ENCODE measurements around the gene FAM118B.
"Not testable (repeated sequence)": the region's sequence is repeated elsewhere in the genome, so short reads cannot be mapped to it uniquely, and the experiment has no call there.

The FAM118B gene

DNA sequence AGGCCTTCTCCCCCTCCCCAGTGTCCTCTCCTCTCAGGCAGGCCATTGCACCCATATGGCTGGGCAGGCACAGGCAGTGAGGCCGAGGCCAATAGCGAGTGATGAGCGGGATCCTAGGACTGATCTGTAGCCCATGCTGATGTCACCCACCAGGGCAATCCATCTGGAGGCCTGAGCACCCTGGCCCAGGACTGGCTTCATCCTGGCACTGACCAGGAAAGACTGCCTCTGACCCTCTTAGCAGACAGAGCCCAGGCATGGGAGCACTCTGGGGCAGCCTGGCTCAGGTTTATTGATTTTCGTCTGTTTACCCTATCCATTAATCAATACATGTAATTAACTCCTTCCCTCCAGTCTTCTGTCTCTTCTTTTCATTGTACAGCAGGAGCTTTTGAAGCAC lies 66.2 kb downstream of the FAM118B start:
- DNase-seq, result no peak

DNA sequence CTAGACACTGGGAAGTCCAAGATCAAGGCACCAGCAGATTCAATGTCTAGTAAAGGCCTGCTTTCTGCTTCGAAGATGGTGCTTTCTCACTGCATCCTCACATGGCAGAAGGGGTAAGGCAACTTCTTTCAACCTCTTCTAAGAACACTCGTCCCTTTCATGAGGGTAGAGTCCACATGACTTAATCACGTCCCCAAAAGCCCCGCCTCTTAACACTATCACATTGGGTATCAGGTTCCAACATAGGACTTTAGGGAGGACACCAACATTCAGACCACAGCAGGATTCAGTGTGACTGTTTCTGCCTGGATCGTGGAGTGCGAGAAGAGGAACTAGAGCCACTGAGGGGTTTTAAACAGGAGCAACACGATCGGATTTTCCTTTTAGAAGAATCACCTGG lies 67.6 kb downstream of the FAM118B start:
- no peak for DNase-seq

DNA sequence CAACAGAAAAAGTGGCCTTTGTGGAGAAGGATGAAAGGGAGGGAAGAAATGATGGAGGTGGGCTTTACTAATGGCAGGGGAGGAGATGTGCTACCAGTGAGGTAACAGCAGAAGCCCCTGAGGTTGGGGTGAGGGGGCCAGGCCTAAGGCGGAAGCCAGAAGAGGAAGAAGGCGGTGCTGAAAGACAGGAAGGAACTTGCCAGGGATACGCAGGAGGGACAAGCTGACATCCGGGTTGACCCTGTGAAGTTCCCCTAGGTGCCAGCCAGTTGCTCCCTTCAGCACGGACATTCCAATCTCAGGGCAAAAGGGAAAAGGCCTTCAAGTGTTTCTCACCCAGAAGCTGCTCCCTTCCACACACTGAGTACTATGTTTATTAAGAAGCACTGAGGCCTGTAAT lies 69.0 kb downstream of the FAM118B start:
- peak; percentile 43 for DNase-seq

DNA sequence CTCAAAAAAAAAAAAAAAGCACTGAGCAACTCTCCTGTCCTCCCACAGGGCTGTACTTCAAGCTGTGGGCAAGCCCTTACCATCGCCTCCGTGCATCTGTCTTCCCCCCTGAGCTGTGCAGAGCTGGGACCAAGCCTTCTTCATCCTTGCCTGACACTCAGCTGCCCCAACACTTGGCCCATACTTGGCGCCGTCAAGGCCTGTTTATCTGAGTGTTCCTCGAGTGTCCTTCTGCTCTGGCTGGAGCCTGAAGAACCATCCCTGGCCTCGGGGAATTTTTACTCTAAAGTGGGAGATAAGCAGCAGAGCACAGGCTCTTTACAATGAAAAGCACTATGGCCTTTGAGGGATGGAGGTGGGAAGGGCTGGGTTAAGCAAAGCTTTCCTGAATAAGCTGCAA lies 69.7 kb downstream of the FAM118B start:
- no peak for DNase-seq

DNA sequence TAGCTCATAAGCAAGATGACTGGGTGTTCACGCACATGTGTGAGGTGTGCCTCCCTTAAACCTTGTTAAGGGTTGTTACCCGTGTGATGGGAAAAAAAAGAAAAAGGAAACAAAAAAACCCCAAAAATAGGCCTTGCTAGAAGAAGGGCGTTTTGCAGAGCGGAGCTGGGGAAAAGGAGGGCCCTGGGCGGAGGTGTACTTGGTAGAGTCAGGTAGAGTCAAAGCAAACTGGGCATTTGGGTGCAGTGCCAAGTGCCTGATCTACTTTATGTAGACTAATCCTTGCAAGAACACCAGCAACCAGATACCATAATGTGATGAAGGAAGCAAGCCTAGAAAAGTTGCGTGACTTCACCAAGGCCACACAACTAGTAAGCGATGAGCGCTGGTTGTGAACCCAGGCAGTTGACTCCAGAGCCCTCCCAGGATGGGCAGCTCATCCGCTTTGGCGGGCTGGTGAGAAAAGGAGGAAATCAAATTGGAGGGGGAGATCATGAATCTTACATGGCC lies 70.1 kb downstream of the FAM118B start:
- DNase-seq, result no peak

DNA sequence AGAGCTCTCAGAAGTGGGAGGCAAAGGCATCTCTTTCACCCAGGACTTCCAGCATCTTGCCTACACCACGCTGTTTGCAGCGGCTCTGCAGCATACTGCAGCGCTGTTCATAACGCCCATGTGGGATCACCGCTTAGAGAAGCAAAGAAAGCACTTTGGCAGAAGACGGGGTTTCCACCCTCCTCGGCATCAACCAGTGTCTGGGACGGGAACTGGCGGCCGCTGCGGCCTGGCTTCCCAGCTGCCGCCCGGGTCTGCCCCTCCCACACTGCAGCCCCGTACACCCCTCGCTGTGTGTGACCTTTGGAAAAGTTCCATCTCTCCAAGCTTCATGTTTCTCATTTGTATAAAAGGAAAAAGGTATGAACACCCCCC lies 70.8 kb downstream of the FAM118B start:
- DNase-seq, result peak; percentile 45

DNA sequence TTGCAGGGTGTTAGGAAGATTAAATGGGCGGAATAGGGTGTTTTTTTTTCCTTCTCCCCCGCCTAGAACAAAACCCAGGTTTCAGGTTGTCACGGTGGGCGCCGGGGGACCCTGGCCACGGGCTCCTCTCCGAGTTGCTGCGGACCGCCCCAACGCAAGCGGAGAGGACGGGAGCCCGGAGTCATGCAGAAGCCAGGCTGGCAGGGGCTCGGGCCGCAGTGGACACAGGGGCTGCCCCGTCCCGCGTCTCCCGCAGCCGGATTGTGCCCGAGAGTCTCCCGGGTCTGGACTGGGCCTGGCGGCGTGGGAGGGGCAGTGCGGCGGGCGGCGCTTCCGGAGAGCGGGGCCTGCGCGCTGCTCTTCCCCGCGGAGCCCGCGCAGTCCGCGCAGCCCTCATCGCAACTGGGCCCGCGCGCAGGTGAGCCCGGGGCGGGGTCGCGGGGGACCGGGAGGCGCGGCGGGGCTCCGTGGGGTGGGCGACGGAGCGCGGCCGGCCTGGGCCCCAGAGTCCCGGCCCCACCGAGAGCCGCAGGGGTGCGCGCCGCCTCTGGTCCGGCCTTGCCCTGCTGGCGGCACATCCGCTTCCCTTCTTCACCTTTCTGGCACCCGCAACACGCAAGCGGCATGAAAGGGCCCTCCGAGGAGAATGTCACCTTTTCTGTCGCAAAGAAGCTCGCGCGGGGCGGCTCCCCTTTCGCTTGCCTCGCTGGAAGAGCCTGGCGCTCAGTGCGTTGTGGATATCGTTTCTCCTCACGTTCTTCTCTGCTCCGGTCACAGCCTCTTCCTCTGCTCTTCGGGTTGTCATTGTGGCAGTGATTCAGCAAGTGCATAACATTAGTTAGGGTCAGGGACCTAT lies 71.4 kb downstream of the FAM118B start, which contains the start of gene TIRAP:
Gene TIRAP, plus strand, starts transcription at position 358 of the 856 bp plus-strand sequence. CDS start 7,802 bp downstream, outside the sequence.
- peak; percentile 67 for DNase-seq

DNA sequence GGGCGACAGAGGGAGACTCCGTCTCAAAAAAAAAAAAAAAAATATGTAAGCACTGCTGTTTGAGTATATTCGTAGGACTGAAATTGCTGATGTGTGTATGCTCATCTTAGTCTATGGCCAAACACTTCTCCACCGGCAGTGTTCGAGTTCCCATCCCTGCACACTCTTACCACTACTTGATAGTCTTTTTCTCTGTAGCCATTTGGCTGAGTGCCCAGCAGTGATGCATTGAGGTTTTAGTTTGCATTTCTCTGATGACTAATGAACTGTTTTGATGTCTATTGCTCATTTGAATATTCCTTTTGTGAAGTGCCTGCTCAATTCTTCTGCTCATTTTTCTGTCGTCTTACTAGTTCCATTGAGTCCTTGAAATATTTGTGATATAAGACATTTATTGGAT lies 73.2 kb downstream of the FAM118B start:
- peak; percentile 93 for DNase-seq

DNA sequence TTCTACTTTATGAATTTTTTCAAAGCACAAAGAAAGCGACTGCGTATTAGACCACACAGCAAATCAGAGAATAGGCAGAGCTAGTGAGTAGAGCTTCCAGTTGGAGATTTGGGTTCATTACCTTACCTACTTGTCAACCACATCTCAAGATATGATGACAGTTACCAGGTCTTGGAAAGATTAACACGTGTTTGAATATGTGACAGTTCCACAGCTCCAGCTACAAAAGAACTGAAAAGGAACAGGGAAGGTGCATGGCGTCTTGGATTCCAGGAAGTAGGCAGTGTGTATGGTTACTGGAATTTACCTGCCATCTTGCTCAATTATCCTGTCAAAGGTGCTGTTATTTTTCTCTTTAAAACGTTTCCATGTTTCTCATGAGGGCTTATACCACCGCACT lies 76.7 kb downstream of the FAM118B start:
- no peak for DNase-seq

DNA sequence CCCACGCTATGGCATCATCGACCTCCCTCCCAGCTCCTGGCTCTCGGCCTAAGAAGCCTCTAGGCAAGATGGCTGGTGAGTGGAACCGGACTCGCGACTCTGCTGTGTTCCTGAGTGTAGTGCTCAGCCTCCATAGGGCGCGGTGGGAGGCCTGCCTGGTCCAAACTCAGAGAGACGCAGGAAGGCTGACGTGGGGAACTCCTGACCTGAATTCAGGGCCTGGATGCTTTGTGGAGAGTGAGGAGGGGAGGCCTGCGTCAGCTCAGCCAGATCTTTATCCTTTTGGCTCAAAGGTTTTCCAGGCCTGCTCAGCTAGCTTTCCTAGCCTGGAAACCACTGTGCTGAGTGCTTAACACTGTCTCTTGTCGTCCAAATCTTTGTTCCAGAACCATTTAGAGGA lies 79.3 kb downstream of the FAM118B start:
- DNase-seq, result no peak

DNA sequence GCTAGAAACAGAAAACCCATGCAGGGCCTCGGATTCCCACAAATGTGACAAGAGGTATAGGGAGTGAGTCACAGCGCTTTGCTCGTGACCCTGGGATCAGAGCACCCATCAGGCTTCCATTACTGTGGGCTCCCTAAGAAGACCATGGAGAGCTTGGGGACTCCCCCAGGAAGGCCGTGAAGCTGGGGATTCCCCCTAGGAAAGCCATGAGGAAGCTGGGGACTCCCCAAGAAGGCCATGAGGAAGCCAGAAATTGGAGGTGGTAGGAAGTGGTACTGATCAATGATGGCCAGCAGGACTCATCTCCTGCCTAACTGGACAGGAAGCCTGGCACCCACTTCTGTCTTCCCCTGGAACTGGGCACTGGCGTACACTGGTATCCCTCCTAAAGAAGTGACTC lies 82.1 kb downstream of the FAM118B start:
- DNase-seq, result peak; percentile 58

DNA sequence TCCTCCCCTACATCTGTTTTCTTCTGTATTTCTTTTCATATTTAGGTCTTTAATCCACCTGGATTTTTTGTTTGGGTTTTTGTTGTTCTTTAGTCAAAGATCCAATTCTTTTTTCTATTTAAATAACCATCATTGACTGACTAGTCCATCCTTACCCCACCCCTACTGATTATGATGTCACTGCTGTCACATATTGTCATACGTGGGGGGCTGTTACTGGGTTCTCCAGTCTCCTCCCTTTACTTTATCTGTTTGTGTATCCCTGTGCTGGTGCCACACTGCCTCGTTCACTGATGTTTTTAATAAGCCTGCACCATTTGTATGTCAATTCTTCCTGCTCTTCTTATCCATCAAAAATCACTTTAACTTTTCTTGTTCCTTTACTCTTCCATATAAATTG lies 85.4 kb downstream of the FAM118B start:
- no peak for DNase-seq

DNA sequence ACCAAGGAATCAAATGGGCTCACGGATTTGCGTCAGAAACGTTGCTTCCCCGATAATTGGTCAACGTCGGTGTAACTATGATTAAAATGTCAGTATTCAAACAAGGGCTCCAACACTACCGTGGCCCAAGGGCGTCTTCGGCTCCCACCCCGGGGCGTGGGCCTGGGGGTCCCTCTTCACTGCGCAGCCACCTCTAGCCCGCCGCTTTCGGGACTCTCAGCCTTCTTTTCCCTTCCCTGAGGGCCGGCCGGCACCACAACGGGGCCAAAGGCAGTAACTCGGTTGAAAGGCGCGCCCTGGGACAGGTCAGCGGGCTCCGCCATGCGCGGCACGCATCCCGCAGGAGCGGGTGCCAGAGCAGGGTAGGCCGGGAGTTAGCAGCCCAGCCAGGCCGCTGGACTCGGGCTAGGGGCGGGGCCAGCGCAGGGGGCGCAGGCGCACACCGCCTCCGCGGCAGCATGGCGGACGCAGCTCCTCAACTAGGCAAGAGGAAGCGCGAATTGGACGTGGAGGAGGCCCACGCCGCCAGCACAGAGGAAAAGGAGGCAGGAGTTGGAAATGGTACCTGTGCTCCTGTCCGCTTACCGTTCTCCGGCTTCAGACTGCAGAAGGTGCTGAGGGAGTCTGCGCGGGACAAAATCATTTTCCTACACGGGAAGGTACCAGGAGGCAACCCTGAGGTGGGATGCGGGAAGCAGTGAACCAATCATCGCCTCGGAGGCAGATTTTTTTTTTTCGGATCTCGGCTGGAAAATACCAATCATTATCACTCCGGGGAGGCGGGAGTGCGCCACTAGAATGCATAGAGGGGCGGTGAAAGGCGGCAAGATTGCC lies 92.3 kb downstream of the FAM118B start, which contains the start of gene DCPS:
Gene DCPS, plus strand, starts transcription at position 438 of the 834 bp plus-strand sequence. Its CDS starts 21 bp downstream, at position 459.
- peak; percentile 89 for DNase-seq

DNA sequence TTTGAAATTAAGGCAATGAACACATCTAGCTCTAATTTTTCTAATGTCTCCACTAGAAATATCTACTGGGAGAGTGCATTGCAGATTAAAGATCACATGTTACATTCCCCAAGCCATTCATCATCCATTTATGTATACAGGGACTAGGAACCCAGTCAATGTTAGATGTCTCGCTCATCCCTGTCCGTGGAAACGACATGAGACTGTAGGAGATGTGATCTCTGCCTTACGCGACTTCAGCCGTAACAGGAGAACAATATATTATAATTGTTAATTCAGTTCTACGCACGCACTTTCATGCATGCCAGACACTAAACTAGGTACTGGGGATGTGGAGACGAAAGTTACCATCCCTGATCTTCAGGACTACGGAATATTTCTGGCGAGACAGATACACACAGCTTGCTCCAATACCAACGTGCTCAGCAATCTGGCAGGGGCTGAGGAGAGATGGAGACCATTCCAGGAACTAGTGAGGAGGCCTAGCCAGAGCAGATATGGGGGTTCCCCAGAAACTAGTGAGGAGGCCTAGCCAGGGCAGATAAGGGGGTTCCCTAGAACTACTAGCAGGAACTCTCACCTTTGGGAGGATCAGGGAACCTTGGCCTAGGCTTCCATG lies 93.0 kb downstream of the FAM118B start:
- no peak for DNase-seq

DNA sequence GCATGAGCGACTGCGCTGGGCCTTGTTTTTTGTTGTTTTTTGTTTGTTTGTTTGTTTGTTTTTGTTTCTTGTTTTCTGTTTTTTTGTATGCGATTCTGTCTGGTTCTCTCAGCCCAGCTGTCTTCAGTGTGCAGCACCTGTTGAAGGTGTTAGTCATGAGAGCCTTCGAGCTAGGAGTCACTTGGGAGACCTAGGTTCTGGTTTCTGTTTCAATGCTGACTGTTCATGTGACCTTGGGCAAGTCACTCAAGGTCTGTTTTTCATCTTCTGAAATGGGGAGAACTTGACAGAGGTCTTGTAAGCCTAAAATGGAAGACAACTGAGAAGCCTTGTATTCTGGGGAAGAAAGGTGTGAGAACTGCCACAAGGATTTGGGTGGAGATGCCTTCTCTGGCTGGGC lies 94.1 kb downstream of the FAM118B start:
- DNase-seq, result no peak

DNA sequence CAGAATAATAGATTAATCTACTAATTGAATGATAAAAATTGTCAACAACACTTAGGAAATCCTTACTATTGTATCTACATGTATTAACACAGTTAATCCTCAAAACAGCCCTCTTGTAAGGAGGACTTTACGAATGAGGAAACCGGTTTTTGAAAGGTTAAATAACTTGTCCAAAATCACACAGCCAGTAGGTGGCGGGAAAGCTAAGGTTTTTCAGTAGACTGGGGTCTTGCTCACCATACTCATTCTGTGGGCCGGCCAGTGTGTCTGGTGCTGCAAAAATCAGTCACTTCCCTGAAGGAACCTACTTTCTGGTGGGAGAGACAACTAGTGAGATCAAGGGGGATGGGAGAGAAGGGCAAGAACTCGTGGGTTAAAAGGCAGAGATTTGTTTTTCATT lies 96.1 kb downstream of the FAM118B start:
- DNase-seq, result peak; percentile 56

DNA sequence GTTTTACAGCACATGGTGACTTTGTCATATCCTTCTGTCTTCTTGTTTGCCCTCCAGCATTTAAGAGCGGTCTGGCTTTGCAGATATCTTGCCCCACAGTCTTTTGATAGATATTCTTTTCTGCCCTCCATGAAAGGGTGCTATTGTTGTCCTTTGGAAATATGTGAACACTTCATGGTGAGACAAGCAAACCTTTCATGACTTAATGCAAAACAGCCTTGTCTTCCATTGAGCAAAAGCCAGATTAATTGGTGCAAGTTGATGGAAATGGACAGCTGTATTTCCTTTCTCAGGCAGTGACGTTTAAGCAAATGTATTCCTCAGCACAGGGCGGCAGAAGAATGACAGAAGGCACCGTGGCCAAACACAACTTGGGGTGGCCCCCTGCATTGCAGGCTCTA lies 96.7 kb downstream of the FAM118B start:
- DNase-seq, result no peak

DNA sequence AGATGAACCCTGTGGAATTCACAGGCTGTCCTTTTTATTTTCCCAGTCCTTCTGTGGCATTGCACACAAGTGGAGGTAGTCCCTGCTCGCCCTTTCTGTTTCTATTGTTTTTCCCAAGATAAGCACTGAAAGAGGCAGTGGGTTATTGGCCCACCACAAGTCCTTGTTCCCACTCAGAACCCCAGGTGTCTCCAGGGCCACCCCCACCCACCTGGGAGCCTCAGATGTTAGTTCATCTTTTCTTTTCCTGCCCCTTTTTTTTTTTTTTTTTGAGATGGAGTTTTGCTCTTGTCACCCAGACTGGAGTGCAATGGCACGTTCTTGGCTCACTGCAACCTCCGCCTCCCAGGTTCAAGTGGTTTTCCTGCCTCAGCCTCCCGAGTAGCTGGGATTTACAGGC lies 97.2 kb downstream of the FAM118B start:
- DNase-seq, result not testable (repeated sequence)

DNA sequence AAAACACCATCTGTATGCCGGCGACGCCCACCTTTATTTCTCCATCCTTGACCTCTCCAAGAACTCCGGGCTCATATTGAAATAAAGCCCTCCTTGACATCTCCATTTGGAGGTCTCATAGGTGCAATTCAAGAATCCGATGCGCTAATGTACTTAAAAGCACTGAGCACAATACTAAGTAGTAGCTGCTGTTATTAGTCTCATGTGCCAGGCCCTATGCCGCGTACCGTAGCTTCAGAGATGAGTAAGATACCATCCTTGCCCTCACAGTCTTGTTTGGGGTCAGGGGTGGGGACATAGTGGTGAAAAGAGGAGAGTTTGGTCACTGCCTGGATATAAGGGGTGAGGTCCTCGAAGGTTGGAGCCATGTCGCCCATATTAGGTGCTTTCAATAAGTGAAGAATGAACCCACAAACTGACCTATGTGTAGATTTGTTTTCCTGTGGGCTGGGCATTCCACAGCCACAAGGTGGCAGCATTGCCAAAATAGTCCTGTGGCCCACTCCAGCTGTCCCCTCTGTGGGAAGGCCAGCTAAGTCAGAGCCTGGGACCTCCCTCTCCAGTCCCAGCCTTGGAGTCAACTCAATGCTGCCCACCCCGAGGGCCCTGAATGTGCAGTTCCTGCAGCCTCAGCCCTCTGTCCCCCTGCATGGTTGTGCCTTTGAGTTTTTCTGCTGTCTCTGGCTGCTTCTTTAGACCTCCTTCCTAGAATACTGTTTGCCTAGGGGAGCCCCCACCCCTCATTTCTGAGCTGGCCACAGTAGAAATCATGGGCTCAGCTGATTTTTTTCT lies 98.8 kb downstream of the FAM118B start:
- DNase-seq, result peak; percentile 79

DNA sequence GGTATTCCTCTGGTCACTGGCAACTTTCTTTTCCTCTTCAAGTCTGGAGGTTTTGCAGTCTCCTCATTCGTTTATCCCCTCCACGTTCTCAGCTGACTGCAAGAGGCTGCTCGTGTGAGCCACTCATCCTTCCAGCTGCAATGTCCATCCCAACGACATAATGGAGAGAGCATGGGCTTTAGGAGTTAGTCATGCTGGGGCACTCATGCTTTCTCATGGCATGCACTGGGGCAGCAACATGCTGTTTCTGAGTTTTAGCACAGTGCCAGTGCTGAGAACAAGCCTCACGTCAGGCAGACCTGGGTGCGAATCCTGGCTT lies 99.4 kb downstream of the FAM118B start:
- DNase-seq, result peak; percentile 27

DNA sequence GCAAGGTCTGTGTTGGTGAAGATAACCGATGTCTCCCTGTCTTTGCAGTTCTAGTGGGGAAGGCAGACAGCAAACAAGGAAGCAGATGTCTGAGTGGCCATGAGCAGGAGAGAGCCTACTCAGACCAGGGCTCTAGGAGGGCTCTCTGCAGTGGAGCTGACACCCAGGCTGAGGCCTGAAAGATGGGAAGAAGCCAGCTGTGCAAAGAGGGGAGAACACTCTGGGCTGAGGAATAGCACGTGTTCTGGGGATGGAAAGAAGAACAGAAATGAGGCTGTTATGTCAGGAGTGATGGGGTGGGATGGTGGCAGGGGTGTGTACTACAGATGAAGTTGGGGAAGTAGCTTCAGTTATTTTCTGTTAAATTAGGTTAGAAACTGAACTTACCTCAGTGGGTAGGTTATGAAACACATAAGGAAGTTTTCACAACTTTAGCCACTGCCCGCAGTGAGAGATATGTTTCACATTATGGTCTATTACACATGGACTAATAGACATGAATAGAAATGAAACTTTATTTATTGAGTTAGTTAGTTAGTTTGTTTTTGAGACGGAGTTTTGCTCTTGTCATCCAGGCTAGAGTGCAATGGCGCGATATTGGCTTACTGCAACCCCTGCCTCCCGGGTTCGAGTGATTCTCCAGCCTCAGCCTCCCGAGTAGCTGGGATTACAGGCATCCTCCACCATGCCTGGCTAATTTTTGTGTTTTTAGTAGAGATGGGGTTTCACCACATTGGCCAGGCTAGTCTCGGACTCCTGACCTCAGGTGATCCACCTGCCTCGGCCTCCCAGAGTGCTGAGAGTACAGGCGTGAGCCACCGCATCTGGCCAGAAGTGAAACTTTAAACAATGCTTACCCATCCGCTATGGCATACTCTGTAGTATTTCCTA lies 100.1 kb downstream of the FAM118B start:
- peak; percentile 96 for DNase-seq
